HCT116 (cell line): ENCODE data around the gene OR5B21.

ENCODE experiments used
- JUND ChIP-seq: IDR thresholded peaks from 2 replicates; pipeline ENCODE4 v1.6.1; 2012
- POLR2AphosphoS5 ChIP-seq: IDR thresholded peaks from 2 replicates; pipeline ENCODE4 v1.6.1; 2011; ENCODE audit warnings: mild to moderate bottlenecking, low read depth, low read length, moderate library complexity
- ZBTB33 ChIP-seq: IDR thresholded peaks from 2 replicates; pipeline ENCODE4 v1.6.1; 2011; ENCODE audit warnings: mild to moderate bottlenecking, low read length, moderate library complexity; ENCODE audit not compliant: insufficient replicate concordance; ENCODE audit errors: extremely low read depth

GRCh38 chr11:58508814-58509213, 909 bp upstream of the OR5B21 start:
- TF ChIP-seq ZBTB33 (no peak), POLR2AphosphoS5 (no peak), JUND (no peak)
